Measurements from ENCODE around the gene SSTR5. TPM values are rescaled to one million over a fixed set of nuclear protein-coding genes. Genes with fewer than 3 reads are reported as not detected.

Gene SSTR5
- total RNA-seq, 4 donors from 2014 or later, result not detected

DNA sequence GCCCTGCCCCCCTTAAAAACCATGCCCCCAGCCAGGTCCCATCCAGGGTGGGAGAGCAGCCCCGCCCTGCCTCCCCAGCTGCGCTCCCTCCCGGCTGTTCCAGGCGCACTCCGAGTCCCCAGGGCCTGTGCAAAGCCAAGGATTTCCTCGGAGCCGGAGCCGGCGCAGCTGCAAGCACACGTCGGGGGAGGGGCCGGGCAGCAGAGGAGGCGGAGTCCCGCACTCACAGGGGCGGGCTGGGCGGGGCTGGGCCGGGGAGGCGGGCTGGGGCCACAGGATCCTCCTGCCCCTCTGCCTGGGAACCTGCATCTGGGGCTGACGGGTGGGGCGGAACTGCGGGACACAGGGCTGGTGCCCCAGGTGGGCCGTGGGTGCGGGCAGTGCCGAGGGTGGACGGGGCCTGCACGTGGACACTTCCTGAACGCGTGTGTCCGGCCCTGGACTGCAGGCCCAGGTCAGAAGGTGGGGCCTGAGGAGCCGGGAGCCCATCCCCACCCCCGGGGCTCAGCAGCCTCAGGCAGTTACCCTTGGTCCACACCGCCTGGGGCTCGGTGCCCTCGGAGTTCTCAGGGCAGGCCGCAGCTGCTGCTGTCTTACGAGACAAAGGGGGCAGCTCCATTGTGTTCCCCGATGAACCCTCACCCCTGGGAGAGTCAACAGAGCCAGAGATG, 24.0 kb upstream of the SSTR5 start:
- peak overlapping the region in 2 of 4 donors; percentile 55 to 80 for H3K27ac ChIP-seq
- H3K4me3 ChIP-seq, result no peak overlapping the region
- peak; percentile 33 to 53 for DNase-seq (ENCODE audit: low spot score in 2 of 2)
- no peaks in the 10 kb centered on the region for H3K9me3 ChIP-seq
- TF ChIP-seq POLR2A (IDR thresholded peaks at IDR 0.05) (no peak), EP300 (IDR thresholded peaks at IDR 0.05) (peak in 1 of 2 donors; percentile 28)
- TF ChIP-seq, protein P1, sequence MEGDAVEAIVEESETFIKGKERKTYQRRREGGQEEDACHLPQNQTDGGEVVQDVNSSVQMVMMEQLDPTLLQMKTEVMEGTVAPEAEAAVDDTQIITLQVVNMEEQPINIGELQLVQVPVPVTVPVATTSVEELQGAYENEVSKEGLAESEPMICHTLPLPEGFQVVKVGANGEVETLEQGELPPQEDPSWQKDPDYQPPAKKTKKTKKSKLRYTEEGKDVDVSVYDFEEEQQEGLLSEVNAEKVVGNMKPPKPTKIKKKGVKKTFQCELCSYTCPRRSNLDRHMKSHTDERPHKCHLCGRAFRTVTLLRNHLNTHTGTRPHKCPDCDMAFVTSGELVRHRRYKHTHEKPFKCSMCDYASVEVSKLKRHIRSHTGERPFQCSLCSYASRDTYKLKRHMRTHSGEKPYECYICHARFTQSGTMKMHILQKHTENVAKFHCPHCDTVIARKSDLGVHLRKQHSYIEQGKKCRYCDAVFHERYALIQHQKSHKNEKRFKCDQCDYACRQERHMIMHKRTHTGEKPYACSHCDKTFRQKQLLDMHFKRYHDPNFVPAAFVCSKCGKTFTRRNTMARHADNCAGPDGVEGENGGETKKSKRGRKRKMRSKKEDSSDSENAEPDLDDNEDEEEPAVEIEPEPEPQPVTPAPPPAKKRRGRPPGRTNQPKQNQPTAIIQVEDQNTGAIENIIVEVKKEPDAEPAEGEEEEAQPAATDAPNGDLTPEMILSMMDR (IDR thresholded peaks at IDR 0.05), result peak in 1 of 5 experiments; percentile 9
- no peaks in the 10 kb centered on the region for H3K36me3 ChIP-seq
- H3K27me3 ChIP-seq, result peaks cover 0 to 55% of the 10 kb centered on the region in 2 donors
- WGBS, 2 donors, result 12% methylated on average over 16 to 28 of the region's 37 CpGs
- H3K4me1 ChIP-seq, result peaks cover 0 to 57% (median 28%) of the 10 kb centered on the region in 4 donors

DNA sequence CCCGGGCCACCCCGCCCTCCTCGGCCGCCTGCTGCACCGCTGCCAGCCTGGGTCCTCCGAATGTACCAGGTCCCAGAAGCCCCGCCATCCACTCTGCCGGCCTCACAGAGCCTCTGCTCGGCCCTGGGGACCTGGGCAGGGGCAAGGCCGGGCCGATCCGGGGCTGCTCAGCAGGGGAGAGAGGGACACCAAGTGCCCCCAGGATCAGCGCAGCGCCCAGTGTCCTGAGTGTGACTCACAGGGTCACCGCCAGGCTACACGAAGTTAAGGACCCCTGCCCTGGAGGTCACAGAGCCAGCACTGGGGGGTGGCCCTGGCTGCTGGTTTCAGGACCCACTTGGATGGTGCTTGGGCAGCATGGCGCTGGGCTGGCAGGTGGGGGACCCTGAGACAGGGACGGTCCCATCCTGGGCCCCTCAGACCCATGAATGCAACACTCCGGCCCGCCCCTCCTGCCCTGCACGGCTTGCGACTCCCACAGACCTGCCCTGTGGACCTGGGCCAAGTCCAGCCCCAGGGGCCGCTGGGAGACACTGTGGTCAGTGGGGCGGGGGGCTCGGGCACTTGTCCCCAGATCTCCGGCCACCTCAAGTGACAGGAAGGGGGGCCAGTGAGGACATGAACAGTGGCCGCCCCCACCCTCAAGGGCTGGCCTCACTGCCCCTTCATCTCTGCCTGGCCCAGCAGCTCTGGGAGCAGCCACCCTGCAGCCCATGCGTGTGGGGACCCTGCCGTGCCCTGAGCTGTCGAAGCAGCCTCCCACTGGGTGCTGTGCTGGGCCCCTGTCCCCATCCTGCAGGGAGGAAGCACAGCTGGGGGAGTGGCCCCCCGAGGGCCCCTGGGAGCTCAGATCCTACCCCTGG, 23.2 kb upstream of the SSTR5 start:
- Histone ChIP-seq H3K36me3 (no peaks in the 10 kb centered on the region), H3K4me1 (peaks cover 0 to 50% (median 23%) of the 10 kb centered on the region in 4 donors), H3K9me3 (no peaks in the 10 kb centered on the region), H3K27me3 (peaks cover 0 to 47% of the 10 kb centered on the region in 2 donors), H3K27ac (peak overlapping the region in 2 of 4 donors; percentile 38 to 80), H3K4me3 (no peak overlapping the region)
- TF ChIP-seq, protein P1 (IDR thresholded peaks at IDR 0.05), result no peak
- TF ChIP-seq EP300 (IDR thresholded peaks at IDR 0.05) (no peak), POLR2A (IDR thresholded peaks at IDR 0.05) (no peak)
- WGBS, 2 donors, result 56 to 72% methylated on average over 12 to 13 of the region's 31 CpGs
- DNase-seq (ENCODE audit: low spot score in 2 of 2), result no peak

DNA sequence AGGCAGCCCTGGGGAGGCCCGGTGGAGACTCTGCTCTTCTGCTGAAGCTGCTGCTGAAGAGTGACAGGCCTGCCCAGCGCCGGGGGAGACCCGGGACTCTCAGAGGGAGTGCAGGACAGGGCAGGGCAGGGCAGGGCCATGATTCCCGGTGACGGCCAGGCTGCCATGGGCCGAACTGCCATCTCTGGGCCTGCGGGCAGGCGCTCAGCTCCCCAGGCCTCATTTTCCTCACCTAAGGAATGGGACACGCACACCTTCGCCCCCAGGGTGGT, 22.6 kb upstream of the SSTR5 start:
- H3K36me3 ChIP-seq, result no peaks in the 10 kb centered on the region
- H3K4me3 ChIP-seq, result no peak overlapping the region
- peaks cover 0 to 41% of the 10 kb centered on the region in 2 donors for H3K27me3 ChIP-seq
- peak overlapping the region in 1 of 4 donors; percentile 80 for H3K27ac ChIP-seq
- 89 to 94% methylated on average over 11 of the region's 11 CpGs for WGBS, 2 donors
- TF ChIP-seq, protein P1 (IDR thresholded peaks at IDR 0.05), result no peak
- TF ChIP-seq EP300 (IDR thresholded peaks at IDR 0.05) (no peak), POLR2A (IDR thresholded peaks at IDR 0.05) (no peak)
- no peaks in the 10 kb centered on the region for H3K9me3 ChIP-seq
- peaks cover 0 to 50% (median 18%) of the 10 kb centered on the region in 4 donors for H3K4me1 ChIP-seq
- no peak for DNase-seq (ENCODE audit: low spot score in 2 of 2)

DNA sequence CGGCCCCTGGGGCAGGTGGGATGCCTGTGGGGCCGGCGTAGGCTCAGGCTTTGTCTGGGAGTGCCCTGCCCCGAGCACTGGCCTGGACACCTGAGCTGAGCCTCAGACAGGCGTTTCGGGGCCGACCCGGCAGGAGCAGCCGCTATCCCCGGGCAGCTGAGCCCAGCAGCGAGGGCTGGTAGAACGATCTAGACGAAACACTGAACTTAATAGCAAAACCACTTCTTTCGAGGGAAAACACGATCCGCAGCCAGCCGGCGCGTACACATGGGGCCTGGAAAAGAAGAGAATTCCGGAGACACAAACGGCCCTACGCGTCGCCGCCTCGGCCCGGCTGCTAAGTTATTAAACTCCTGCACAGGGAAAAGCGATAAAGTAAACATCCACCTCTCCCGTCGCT, 22.0 kb upstream of the SSTR5 start:
- 75 to 76% methylated on average over 30 of the region's 30 CpGs for WGBS, 2 donors
- H3K4me3 ChIP-seq, result no peak overlapping the region
- H3K4me1 ChIP-seq, result peaks cover 0 to 48% (median 17%) of the 10 kb centered on the region in 4 donors
- H3K9me3 ChIP-seq, result no peaks in the 10 kb centered on the region
- no peak for DNase-seq (ENCODE audit: low spot score in 2 of 2)
- peaks cover 0 to 35% of the 10 kb centered on the region in 2 donors for H3K27me3 ChIP-seq
- no peaks in the 10 kb centered on the region for H3K36me3 ChIP-seq
- TF ChIP-seq EP300 (IDR thresholded peaks at IDR 0.05) (no peak), POLR2A (IDR thresholded peaks at IDR 0.05) (no peak)
- TF ChIP-seq, protein P1 (IDR thresholded peaks at IDR 0.05), result no peak
- no peak overlapping the region for H3K27ac ChIP-seq

DNA sequence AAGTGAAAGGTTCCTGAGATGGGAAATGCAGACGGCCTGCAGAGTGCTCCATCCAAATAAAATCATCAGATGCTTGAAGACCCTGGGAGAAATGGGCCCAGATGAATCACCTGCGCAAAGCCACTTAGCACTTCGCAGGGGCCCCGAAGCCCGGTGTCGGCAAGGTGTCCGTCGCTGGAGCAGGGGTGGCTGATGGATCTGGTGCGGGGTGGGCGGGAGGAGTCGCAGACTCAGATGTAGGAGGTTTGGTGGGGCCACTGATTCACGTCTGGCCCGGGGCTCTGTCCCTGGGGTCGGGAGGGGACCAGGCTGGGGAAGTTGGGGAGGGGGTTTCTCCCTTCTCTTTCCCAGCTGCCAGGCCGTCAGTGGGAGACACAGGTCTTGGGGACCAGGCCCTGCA, 21.6 kb upstream of the SSTR5 start:
- Histone ChIP-seq H3K27me3 (peaks cover 0 to 31% of the 10 kb centered on the region in 2 donors), H3K4me3 (no peak overlapping the region), H3K9me3 (peaks cover 0 to 2% (median 0%) of the 10 kb centered on the region in 4 donors), H3K27ac (no peak overlapping the region), H3K36me3 (no peaks in the 10 kb centered on the region), H3K4me1 (peaks cover 0 to 44% (median 17%) of the 10 kb centered on the region in 4 donors)
- DNase-seq (ENCODE audit: low spot score in 2 of 2), result no peak
- 82 to 83% methylated on average over 15 of the region's 15 CpGs for WGBS, 2 donors
- TF ChIP-seq EP300 (IDR thresholded peaks at IDR 0.05) (no peak), POLR2A (IDR thresholded peaks at IDR 0.05) (no peak)
- TF ChIP-seq, protein P1 (IDR thresholded peaks at IDR 0.05), result no peak
